Lower lobe of right lung (tissue), 2 donors: ENCODE results near the gene TENM4. TPM values are rescaled to one million over a fixed set of nuclear protein-coding genes. Genes with fewer than 3 reads are reported as not detected.

Experiments used
- ATAC-seq, 2 donors: fragments of 200-7000 bp; cut with Tn5 transposase; one replicate each; pipeline ENCODE4 v1.9.1; 2020 to 2022; ENCODE audit warnings: mild to moderate bottlenecking in 2 of 2, moderate library complexity in 2 of 2
- DNase-seq: peaks from one replicate; pipeline ENCODE4 v3.0.0-alpha.2; 2020
- H3K27ac ChIP-seq: fragments of 200-600 bp; one replicate; pipeline ENCODE4 v1.8.0; 2022
- H3K27me3 ChIP-seq: fragments of 200-600 bp; one replicate; pipeline ENCODE4 v1.8.0; 2022; ENCODE audit warnings: low read depth
- H3K36me3 ChIP-seq: fragments of 200-600 bp; one replicate; pipeline ENCODE4 v1.8.0; 2022; ENCODE audit warnings: mild to moderate bottlenecking
- H3K4me1 ChIP-seq: fragments of 200-600 bp; one replicate; pipeline ENCODE4 v1.8.0; 2022
- H3K4me3 ChIP-seq: fragments of 200-600 bp; one replicate; pipeline ENCODE4 v1.8.0; 2022; ENCODE audit warnings: mild to moderate bottlenecking
- H3K9me3 ChIP-seq: fragments of 200-600 bp; one replicate; pipeline ENCODE4 v1.8.0; 2022
- intact Hi-C: fragments of 100-400 bp; cut with DNase I; formaldehyde crosslinking; loops from one replicate; pipeline ENCODE4 v1.11.0; 2022
- total RNA-seq: library from RNA; stranded (reverse); fragmentation: NEBNext Ultra II Directional; extraction: Animal tissue kit (Norgen Biotek cat#: 25700); gene quantifications from one replicate; pipeline ENCODE4 v1.2.1, GENCODE V29; 2021
- TF ChIP-seq, protein P1 (sequence below): fragments of 200-600 bp; IDR thresholded peaks from one replicate; pipeline ENCODE4 v1.8.0; 2022; ENCODE audit warnings: antibody characterized with exemption, mild to moderate bottlenecking
- donor health status: DM: no; HTN: yes; CAD: no; lungs with severe emphysema.

TENM4 gene
- total RNA-seq, 1 donor from 2014 or later = 1.1 TPM

DNA sequence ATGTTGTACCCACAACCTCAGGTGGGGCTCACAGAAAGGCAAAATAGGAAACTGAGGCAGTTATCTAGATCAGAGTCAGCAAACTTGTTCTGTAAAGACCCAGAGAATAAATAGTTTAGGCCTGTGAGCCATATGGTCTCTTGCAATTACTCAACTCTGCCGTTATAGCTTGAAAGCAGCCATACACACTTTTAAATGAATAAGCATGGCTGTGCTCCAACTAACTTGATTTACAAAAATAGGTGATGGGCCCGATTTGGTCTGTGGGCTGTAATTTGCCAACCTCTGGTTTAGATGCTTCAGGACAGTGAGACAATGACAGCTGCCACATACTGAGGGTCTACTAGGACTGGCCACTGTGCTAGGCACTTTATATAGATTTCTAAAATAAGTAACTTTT is 667.3 kb downstream of the TENM4 start:
- Histone ChIP-seq H3K27me3 (no peaks in the 10 kb centered on the region), H3K9me3 (no peaks in the 10 kb centered on the region), H3K36me3 (no peaks in the 10 kb centered on the region), H3K27ac (no peak overlapping the region), H3K4me1 (no peaks in the 10 kb centered on the region), H3K4me3 (no peak overlapping the region)
- TF ChIP-seq, protein P1, sequence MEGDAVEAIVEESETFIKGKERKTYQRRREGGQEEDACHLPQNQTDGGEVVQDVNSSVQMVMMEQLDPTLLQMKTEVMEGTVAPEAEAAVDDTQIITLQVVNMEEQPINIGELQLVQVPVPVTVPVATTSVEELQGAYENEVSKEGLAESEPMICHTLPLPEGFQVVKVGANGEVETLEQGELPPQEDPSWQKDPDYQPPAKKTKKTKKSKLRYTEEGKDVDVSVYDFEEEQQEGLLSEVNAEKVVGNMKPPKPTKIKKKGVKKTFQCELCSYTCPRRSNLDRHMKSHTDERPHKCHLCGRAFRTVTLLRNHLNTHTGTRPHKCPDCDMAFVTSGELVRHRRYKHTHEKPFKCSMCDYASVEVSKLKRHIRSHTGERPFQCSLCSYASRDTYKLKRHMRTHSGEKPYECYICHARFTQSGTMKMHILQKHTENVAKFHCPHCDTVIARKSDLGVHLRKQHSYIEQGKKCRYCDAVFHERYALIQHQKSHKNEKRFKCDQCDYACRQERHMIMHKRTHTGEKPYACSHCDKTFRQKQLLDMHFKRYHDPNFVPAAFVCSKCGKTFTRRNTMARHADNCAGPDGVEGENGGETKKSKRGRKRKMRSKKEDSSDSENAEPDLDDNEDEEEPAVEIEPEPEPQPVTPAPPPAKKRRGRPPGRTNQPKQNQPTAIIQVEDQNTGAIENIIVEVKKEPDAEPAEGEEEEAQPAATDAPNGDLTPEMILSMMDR = no peak
- ATAC-seq = no peak
- DNase-seq = no peak
- intact Hi-C loops = no loop called here

DNA sequence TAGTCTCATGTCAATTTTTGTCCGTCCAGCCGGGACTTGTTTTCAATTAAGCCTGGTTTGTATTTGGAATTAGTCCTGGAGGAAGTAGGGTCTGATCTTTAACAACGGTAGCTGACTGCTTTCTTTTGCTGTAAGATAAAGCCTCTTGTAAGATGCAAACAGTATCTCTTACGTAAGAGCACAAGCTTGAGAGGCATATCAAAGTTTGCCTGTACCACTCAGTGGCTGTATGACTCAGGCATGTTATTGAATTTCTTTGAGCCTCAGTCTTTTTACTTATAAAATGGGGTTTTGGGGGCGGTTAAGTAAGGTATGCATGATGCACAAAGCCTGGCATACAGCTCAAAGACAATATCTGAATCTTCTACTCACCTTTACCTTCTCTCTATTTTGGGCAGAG is 667.8 kb downstream of the TENM4 start:
- no peaks in the 10 kb centered on the region for H3K9me3 ChIP-seq
- H3K4me1 ChIP-seq = no peaks in the 10 kb centered on the region
- H3K4me3 ChIP-seq = no peak overlapping the region
- no peaks in the 10 kb centered on the region for H3K27me3 ChIP-seq
- TF ChIP-seq, protein P1 = no peak
- DNase-seq = no peak
- intact Hi-C loops = no loop called here
- peak; percentile 70 to 93 for ATAC-seq
- H3K27ac ChIP-seq = no peak overlapping the region
- no peaks in the 10 kb centered on the region for H3K36me3 ChIP-seq

DNA sequence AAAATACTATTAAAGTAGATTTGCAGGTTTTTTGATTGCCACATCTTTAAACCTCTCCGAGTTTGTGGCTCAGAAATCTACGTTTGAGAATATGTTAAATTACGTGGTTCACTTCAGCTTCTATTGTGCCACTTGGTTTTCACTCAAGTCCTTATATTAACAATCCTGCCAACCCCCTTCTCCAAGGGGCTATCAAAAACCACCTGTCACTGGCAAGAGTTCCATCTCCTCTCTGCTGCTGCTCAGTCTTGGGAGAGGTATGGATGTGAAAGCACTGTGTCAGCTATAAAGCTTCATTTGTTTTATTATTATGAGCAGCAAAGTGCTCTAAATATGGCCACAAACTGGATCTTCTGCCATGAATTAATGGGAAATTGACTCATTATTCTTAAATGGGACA is 668.6 kb downstream of the TENM4 start:
- TF ChIP-seq, protein P1 = no peak
- Histone ChIP-seq H3K36me3 (no peaks in the 10 kb centered on the region), H3K27me3 (no peaks in the 10 kb centered on the region), H3K27ac (no peak overlapping the region), H3K4me3 (no peak overlapping the region), H3K4me1 (no peaks in the 10 kb centered on the region), H3K9me3 (no peaks in the 10 kb centered on the region)
- ATAC-seq (no peak), DNase-seq (no peak)
- intact Hi-C loops = no loop called here

DNA sequence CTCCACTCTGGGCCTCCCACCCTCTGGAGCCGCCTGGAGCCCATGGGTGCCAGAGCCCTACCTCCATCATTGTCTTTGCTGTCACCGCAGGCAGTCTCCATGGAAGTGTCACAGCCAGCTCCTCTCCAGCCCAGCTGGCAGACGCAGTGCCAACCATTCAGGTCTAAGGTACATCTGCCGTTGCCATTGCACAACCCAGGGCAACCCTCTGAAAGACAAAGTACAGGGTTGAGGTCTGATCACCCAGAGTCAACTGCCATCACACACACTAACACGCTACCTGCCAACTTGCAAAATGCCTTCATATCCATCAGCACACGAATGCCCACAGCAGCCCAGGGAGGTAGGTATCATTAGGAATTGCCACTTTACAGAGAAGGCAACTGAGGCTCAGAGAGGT is 669.9 kb downstream of the TENM4 start:
- Histone ChIP-seq H3K9me3 (no peaks in the 10 kb centered on the region), H3K4me1 (no peaks in the 10 kb centered on the region), H3K27ac (no peak overlapping the region), H3K4me3 (no peak overlapping the region), H3K36me3 (no peaks in the 10 kb centered on the region), H3K27me3 (no peaks in the 10 kb centered on the region)
- TF ChIP-seq, protein P1 = no peak
- ATAC-seq = no peak
- intact Hi-C loops = no loop called here
- no peak for DNase-seq

DNA sequence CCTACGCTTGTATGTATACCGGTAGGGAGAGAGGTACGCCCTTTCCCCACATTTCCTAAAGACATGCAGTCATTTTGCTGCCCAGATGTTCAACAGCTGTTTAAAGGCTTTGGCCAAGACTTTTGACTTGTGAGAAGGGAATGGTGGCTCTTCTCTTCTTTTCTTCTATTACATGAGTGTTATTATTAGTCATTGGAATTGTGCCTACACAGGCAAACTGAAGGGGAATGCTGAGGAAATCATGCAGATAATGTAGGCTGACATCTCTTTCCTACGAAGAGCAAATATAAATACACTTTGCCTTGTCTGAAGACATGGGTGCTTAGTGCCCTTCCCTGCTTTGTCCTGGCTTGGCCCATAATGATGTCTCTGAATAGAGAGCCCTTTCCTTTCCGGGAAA is 671.9 kb downstream of the TENM4 start:
- Histone ChIP-seq H3K27me3 (no peaks in the 10 kb centered on the region), H3K4me1 (no peaks in the 10 kb centered on the region), H3K4me3 (no peak overlapping the region), H3K27ac (no peak overlapping the region), H3K36me3 (no peaks in the 10 kb centered on the region), H3K9me3 (no peaks in the 10 kb centered on the region)
- DNase-seq = no peak
- ATAC-seq = no peak
- intact Hi-C loops = no loop called here
- TF ChIP-seq, protein P1 = no peak

DNA sequence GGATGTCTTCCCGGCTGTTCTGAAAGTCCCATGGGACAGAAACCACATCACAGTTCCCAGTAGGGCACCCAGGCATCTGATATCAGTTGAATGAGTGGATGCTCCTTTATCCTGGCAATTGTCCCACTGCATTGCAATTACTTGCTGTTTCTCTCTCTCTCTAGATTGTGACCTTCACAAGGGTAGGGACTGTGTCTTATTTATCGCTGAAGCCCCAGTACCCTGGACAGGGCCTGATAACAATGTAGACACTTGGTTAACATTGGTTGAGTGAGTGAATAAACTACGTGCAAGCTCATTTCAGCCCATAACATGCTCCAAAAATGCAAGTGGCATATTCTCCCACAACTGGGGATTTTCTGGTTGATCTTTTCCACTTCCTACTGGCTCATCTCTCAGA is 672.5 kb downstream of the TENM4 start:
- H3K4me1 ChIP-seq = no peaks in the 10 kb centered on the region
- DNase-seq (no peak), ATAC-seq (no peak)
- H3K4me3 ChIP-seq = no peak overlapping the region
- no peak overlapping the region for H3K27ac ChIP-seq
- no peaks in the 10 kb centered on the region for H3K27me3 ChIP-seq
- no peaks in the 10 kb centered on the region for H3K9me3 ChIP-seq
- no peaks in the 10 kb centered on the region for H3K36me3 ChIP-seq
- intact Hi-C loops = no loop called here
- TF ChIP-seq, protein P1 = no peak
